Activated naive CD4-positive, alpha-beta T cell treated with anti-CD3 and anti-CD28 coated beads for 36 hours (primary cell): ENCODE measurements around the gene MAP1B. TPM values are rescaled to one million over a fixed set of nuclear protein-coding genes. Genes with fewer than 3 reads are reported as not detected.

ENCODE experiments used
- CTCF ChIA-PET: fragments of 350-600 bp; sonication (Branson Sonifier 250); formaldehyde crosslinking; loops from one replicate; lab custom pipeline; 2021; ENCODE audit warnings: antibody characterized with exemption; lab: Charles Lee
- DNase-seq: peaks from one replicate; pipeline ENCODE4 v3.0.0-alpha.2; 2020
- H3K27ac Mint-ChIP-seq: one replicate; pipeline ENCODE4 v1.8.0; 2021; ENCODE audit warnings: mild to moderate bottlenecking, mixed read lengths
- H3K27me3 Mint-ChIP-seq: one replicate; pipeline ENCODE4 v1.8.0; 2021; ENCODE audit warnings: low read depth, mixed read lengths
- H3K36me3 Mint-ChIP-seq: one replicate; pipeline ENCODE4 v1.8.0; 2021; ENCODE audit warnings: low read depth, mixed read lengths
- H3K4me1 Mint-ChIP-seq: one replicate; pipeline ENCODE4 v1.8.0; 2021; ENCODE audit warnings: low read depth, mixed read lengths
- H3K4me3 Mint-ChIP-seq: one replicate; pipeline ENCODE4 v1.8.0; 2021; ENCODE audit warnings: mild to moderate bottlenecking, moderate library complexity, mixed read lengths
- H3K9me3 Mint-ChIP-seq: one replicate; pipeline ENCODE4 v1.8.0; 2021; ENCODE audit warnings: mixed read lengths
- intact Hi-C: fragments of 100-400 bp; cut with micrococcal nuclease; formaldehyde crosslinking; loops from one replicate; pipeline ENCODE4 v1.15.1; 2023
- total RNA-seq, 2 experiments: library from RNA; stranded (reverse); gene quantifications; one replicate each; pipeline ENCODE4 v1.2.3, GENCODE V29; 2021

The MAP1B gene
- total RNA-seq, 2 experiments from 2014 or later = 0.14 to 0.32 TPM

DNA sequence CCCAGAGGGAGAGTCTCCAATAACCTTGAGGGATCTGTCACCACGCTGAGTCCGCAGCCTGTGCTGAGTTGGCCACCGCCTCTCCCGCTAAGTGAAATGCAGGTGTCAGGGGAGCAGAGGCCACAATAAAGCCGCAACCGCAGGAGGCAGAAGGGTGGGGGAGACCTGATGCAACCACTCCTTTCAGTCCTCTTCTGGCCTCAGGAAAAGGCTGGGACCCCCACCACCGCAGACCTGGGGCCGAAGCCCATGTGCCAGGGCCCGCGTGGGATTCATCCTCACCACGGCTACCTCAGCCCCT, 576 bp downstream of the MAP1B start:
- Mint-ChIP-seq H3K4me1 (peaks cover 7% of the 10 kb centered on the region), H3K27me3 (peaks cover 54% of the 10 kb centered on the region), H3K9me3 (no peaks in the 10 kb centered on the region), H3K27ac (no peak overlapping the region), H3K36me3 (no peaks in the 10 kb centered on the region), H3K4me3 (peak overlapping the region; percentile 32)
- CTCF ChIA-PET = no interaction called here
- DNase-seq = peak; percentile 7
- intact Hi-C loops = no loop called here

DNA sequence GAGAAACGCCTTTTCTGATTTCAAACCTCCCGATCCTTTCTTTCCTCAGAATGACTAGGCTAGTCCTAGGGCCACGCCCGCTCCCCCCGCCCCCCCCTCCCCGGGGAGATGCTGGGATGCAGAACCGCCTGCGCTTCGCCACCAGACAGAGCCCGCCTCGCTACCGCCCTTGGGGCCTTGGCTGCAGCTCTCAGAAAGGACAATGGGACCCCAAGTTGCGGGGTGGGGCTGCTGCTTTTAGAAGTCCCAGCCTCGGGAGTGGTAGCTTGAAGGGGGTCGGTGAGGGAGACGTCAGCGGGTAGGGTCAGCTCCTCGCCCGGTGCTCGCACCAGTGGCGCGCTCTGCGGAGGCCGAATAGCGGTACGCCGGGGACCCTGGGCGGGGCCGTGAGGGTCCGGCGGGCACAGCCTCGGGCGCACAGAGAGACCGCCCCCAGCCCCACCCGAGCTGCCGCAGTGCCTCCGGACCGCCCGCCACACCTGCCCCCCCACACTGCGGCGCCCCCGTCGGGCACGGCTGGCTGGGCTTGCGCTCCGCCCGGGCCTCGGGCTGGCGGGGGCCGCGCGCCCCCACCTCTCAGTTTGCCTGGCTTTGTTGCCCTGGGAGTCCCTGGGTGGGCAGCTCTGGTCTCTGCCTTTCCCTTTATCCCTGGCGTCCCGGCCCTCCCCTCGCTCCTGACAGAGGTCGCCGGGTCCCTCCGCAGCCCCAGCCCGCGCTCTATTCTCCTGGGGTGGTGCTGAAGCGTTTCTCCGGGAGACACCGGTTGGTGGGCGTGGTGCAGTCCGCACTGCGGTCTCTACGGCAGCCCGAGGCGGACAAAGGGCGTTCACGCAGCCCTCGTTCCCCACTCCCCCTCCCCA, 1.2 kb downstream of the MAP1B start:
- intact Hi-C loops = no loop called here
- DNase-seq = peak; percentile 13
- H3K4me1 Mint-ChIP-seq = peaks cover 7% of the 10 kb centered on the region
- CTCF ChIA-PET = interaction anchor here (0.6 kb wide), 1 partner anchor 90 kb away, joined by 3 read pairs; no protein-coding TSS in a partner anchor
- H3K9me3 Mint-ChIP-seq = no peaks in the 10 kb centered on the region
- H3K36me3 Mint-ChIP-seq = no peaks in the 10 kb centered on the region
- H3K4me3 Mint-ChIP-seq = peak overlapping the region; percentile 59
- H3K27me3 Mint-ChIP-seq = peaks cover 52% of the 10 kb centered on the region
- no peak overlapping the region for H3K27ac Mint-ChIP-seq

DNA sequence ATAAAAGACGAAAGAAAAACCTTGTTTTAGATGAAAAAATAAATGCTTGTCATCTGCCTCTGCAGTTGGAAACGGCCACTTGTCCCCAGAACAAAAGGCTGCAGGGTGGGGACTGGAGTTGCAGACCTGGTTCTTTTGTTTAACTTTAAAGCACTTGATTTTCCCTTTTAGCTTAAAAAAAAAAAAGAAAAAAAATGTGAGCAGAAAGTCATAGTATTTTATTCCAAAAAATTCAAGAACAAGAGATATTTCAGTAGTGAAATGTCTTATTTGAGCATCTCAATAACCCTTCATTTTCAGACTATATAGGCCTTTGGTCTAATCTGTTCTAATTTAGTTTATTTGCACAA, 1.8 kb downstream of the MAP1B start:
- H3K4me3 Mint-ChIP-seq = peak overlapping the region; percentile 59
- H3K9me3 Mint-ChIP-seq = no peaks in the 10 kb centered on the region
- CTCF ChIA-PET = interaction anchor here (0.6 kb wide), 1 partner anchor 90 kb away, joined by 3 read pairs; no protein-coding TSS in a partner anchor
- no peak overlapping the region for H3K27ac Mint-ChIP-seq
- peaks cover 7% of the 10 kb centered on the region for H3K4me1 Mint-ChIP-seq
- DNase-seq = no peak
- H3K36me3 Mint-ChIP-seq = no peaks in the 10 kb centered on the region
- intact Hi-C loops = no loop called here
- H3K27me3 Mint-ChIP-seq = peaks cover 54% of the 10 kb centered on the region

DNA sequence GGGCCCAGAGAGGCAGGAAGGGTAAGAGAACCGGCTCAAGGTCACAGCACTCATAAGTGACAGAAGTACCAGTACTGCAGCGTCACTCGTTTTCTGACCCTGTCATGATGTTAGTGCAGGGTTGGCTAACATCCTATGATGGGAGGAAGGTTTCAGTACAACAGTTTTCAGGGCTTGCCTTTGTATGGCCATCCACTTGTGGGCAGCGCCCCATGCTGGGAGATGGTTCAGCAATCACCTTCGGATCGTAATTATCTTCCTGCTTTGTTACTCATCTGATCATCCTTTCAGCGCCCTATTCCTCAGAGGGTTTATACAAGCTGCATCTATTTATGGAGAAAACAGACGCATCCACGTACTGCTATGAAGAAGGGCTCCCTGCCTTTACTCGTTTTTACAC, 2.4 kb downstream of the MAP1B start:
- no peaks in the 10 kb centered on the region for H3K9me3 Mint-ChIP-seq
- no peak overlapping the region for H3K4me3 Mint-ChIP-seq
- H3K36me3 Mint-ChIP-seq = no peaks in the 10 kb centered on the region
- intact Hi-C loops = no loop called here
- CTCF ChIA-PET = no interaction called here
- peaks cover 49% of the 10 kb centered on the region for H3K27me3 Mint-ChIP-seq
- no peak overlapping the region for H3K27ac Mint-ChIP-seq
- no peak for DNase-seq
- peaks cover 7% of the 10 kb centered on the region for H3K4me1 Mint-ChIP-seq

DNA sequence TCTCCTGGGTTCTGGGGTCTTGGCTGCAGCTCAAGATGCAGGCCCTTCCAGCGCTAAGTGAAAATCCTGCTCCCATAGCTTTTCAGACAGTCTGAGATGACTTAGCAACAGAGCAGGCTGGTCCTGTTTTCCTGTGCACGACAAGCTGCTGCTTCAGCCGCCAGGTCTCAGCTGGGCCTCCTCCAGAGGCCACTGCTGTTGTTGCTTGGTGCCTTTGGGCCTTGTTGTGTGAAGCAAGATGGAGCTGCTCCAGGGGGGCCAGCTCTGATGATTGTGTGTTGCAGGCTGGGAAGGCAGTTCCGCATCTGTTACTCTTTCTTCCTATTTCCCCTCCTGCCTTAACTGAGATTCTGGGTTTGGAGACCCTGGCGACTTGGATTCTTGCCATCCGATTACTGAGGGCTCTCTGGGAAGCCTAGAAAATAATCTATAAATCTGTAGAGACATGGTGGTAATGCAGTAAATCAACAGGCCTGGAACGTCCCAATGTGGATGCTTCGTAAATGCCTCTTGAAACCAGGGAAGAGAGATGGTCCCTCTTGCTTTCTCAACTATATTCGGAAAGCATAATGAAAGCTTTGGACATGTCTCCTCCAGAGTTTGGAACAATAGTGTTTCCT, 3.2 kb downstream of the MAP1B start:
- Mint-ChIP-seq H3K27ac (no peak overlapping the region), H3K4me3 (no peak overlapping the region), H3K4me1 (peaks cover 7% of the 10 kb centered on the region), H3K36me3 (no peaks in the 10 kb centered on the region), H3K9me3 (no peaks in the 10 kb centered on the region), H3K27me3 (peaks cover 48% of the 10 kb centered on the region)
- no peak for DNase-seq
- intact Hi-C loops = no loop called here
- CTCF ChIA-PET = interaction anchor here (0.9 kb wide), 1 partner anchor 198 kb away, joined by 3 read pairs; no protein-coding TSS in a partner anchor

DNA sequence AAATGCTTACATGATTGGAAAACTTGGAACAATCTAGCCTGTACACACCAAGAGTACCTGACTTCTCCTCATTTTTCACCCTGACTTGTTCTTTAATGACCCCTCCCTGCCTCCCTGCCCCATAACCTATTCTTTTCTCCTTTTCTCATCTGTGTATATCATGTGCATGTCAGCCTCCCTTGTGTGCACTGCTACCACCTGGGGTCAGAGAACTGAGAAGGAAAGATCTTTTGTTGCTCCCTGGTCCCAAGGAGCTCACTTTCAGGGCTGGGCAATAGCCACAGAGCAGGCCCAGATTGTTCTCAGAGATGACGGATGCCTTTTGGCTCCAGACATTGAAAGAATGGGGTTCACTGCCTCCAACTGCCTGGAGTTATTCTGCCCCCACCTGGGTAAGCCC, 5.1 kb downstream of the MAP1B start:
- no peak for DNase-seq
- Mint-ChIP-seq H3K4me3 (no peak overlapping the region), H3K27ac (no peak overlapping the region), H3K4me1 (peaks cover 4% of the 10 kb centered on the region), H3K36me3 (no peaks in the 10 kb centered on the region), H3K27me3 (peaks cover 37% of the 10 kb centered on the region), H3K9me3 (no peaks in the 10 kb centered on the region)
- CTCF ChIA-PET = interaction anchor here (1.0 kb wide), 1 partner anchor 88 kb away, joined by 3 read pairs; no protein-coding TSS in a partner anchor
- intact Hi-C loops = no loop called here

DNA sequence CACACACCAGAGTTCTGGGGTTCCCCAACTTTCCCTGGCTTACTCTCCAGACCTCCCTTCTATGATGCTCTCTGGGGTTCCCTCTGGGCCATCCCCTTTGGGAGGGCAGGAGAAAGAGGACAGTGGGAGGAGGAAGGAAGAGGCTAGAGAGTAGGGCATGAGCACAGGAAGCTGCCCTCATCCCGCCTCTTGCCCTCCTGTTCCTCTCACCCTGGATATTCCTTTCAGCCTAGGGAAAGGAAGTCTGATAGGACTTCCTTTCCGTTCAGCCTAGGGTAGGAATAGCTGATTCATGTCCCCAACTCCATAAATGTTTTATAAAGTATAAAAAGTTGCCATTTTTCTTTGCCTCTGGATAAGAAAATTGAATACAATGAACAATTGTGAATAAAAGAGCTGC, 7.4 kb downstream of the MAP1B start:
- DNase-seq = no peak
- H3K4me3 Mint-ChIP-seq = no peak overlapping the region
- no peaks in the 10 kb centered on the region for H3K4me1 Mint-ChIP-seq
- intact Hi-C loops = no loop called here
- no peaks in the 10 kb centered on the region for H3K9me3 Mint-ChIP-seq
- peaks cover 28% of the 10 kb centered on the region for H3K27me3 Mint-ChIP-seq
- CTCF ChIA-PET = no interaction called here
- H3K27ac Mint-ChIP-seq = no peak overlapping the region
- no peaks in the 10 kb centered on the region for H3K36me3 Mint-ChIP-seq

DNA sequence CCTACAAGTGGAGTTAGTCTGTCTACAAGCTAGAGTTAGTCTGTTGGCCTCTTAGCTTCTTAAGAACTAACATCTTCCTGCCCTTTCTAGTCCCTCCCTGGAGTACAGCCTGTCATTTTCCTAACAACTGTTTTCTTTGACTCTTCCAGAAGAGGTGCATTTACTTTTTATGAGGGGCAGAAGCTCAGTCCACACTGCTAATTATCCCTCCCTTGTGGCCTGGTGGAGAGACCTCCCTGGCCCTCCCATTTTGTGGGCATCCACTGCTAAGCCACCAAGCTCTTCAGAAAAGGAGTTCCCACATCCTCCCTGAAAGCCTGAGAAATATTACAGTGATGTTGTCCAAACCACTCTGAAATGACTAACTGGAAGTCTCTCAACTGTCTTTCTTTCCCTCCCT, 8.0 kb downstream of the MAP1B start:
- H3K27me3 Mint-ChIP-seq = peaks cover 22% of the 10 kb centered on the region
- CTCF ChIA-PET = no interaction called here

DNA sequence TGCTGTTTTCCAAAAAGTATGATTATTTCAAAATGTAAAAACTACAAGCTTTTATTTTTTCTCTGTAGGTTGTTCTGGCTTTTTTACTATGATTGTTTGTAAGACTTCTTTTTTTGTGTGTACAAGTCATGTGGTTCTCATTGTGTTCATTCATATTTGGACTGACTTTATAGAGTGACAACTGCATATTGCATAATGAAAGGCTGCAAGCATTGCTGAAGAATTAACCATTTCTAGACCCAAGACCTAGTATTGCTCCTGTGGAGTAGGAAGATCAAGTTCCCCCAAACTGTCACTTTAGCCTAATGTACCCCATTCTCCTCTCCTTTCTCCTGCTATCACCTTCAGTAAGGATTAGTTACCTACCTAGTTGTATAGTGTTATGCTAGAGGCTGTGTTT, 10.0 kb downstream of the MAP1B start:
- intact Hi-C loops = no loop called here
- H3K4me3 Mint-ChIP-seq = no peak overlapping the region
- CTCF ChIA-PET = interaction anchor here (0.5 kb wide), 1 partner anchor 1086 kb away, joined by 6 read pairs; no protein-coding TSS in a partner anchor
- H3K9me3 Mint-ChIP-seq = no peaks in the 10 kb centered on the region
- no peaks in the 10 kb centered on the region for H3K36me3 Mint-ChIP-seq
- no peak for DNase-seq
- H3K27me3 Mint-ChIP-seq = peaks cover 22% of the 10 kb centered on the region
- H3K4me1 Mint-ChIP-seq = no peaks in the 10 kb centered on the region
- H3K27ac Mint-ChIP-seq = no peak overlapping the region

More for the DNA sequence above, 8.0 kb downstream of the MAP1B start:
- no peak for DNase-seq
- intact Hi-C loops = no loop called here
- H3K4me3 Mint-ChIP-seq = no peak overlapping the region
- no peak overlapping the region for H3K27ac Mint-ChIP-seq
- no peaks in the 10 kb centered on the region for H3K36me3 Mint-ChIP-seq
- H3K9me3 Mint-ChIP-seq = no peaks in the 10 kb centered on the region
- no peaks in the 10 kb centered on the region for H3K4me1 Mint-ChIP-seq

DNA sequence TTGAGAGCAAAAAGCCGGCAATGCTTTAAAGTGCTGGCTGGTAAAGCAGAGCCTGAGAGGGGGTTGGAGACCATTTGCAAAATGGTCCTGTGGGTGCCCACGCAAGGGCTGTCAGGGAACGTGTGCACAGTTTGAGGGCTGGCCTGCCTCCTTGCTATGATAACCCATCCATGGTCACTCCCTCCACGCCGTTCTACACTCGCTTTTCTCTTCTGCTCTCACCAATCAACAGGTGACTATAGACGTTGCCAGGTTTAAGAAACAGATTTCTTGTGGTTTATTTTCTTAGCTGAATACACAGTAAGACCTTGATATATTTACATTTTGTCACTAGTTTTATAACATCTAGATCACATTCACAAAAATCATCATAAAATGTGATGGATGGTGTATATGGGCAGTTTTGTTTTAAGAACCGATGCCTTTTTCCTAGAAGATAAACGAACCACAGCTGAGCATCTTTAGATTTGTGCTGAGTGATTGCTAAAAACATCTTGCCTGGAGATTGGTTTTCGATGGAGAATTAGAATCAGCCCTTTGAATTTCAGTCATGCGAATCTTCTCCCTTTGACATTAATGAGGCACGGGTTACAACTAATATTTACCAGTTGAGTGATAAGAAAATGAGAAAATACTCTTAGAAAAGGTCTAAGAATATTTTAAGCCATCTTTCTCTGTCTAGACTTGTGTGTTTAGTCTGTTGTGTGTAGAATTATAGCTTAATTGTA, 13.9 kb downstream of the MAP1B start:
- Mint-ChIP-seq H3K4me3 (no peak overlapping the region), H3K36me3 (no peaks in the 10 kb centered on the region), H3K27me3 (peaks cover 37% of the 10 kb centered on the region), H3K9me3 (no peaks in the 10 kb centered on the region), H3K27ac (no peak overlapping the region), H3K4me1 (no peaks in the 10 kb centered on the region)
- DNase-seq = no peak
- CTCF ChIA-PET = no interaction called here
- intact Hi-C loops = no loop called here

DNA sequence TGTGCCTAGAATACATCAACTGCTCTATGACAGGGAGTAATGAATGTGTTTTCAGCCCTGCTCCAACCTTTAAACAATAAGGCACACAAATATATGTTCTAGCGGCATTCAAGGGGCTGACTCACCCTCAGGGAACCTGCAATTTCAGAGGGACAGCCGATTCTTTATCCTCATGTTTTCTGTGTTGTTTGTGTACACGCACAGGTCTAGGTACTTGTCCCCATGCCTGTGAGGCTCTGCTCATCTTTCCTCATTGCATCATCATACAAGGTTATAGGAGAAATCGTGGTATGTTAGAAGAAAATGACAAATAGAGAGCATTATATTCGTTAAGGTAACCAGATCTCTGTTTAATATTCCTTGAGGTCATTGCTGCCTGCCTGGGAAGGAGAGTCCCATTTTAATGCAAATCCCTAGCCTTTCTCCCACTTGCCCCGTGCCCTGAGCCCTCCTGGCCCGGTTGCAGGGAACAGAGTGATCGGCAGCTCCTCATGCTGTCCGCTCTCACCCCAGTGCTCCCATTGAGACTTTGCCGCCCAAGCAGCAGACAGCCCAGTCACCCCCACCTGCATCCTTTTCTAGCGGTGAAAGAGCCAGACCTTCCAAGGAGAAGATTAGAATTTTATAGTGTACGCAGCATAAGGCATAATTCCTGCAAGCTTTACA, 14.6 kb downstream of the MAP1B start:
- Mint-ChIP-seq H3K36me3 (no peaks in the 10 kb centered on the region), H3K27ac (no peak overlapping the region), H3K9me3 (no peaks in the 10 kb centered on the region), H3K4me3 (no peak overlapping the region), H3K4me1 (no peaks in the 10 kb centered on the region), H3K27me3 (peaks cover 37% of the 10 kb centered on the region)
- no peak for DNase-seq
- intact Hi-C loops = no loop called here
- CTCF ChIA-PET = interaction anchor here (0.6 kb wide), 1 partner anchor 586 kb away, joined by 5 read pairs; no protein-coding TSS in a partner anchor

DNA sequence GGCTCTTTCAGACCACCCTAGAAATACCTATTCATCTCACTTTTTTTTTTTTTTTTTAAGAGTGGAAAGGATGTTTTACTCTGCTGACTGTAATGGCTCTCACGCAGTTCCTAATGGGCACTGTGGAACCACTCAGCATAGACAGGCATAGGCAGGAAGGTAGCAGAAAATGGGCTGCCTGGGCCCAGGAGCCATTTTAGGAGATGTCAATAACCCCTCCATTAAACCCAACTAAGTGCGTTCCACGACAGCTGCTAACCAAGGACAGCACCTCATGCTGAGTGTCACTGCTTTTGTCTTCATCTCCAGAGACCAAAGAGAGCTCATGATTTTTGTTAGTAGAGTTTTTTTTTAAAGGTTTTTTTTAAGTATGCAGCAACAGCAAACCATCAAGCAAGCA, 15.3 kb downstream of the MAP1B start:
- Mint-ChIP-seq H3K36me3 (no peaks in the 10 kb centered on the region), H3K4me3 (no peak overlapping the region), H3K27me3 (peaks cover 38% of the 10 kb centered on the region), H3K27ac (no peak overlapping the region), H3K9me3 (no peaks in the 10 kb centered on the region), H3K4me1 (no peaks in the 10 kb centered on the region)
- DNase-seq = no peak
- intact Hi-C loops = no loop called here
- CTCF ChIA-PET = interaction anchor here (0.6 kb wide), 2 partner anchors 79 to 585 kb away, joined by 4 to 5 read pairs; no protein-coding TSS in a partner anchor
